Hepatocyte (in vitro differentiated cells): ENCODE measurements around the gene CYB5R3.

Experiments
- CTCF ChIP-seq: fragments of 200-600 bp; sonication (generic); IDR thresholded peaks from 2 replicates; pipeline ENCODE4 v1.5.1; 2016; ENCODE audit warnings: antibody characterized with exemption, mild to moderate bottlenecking; ENCODE audit not compliant: poor library complexity
- EZH2 ChIP-seq: fragments of 200-600 bp; sonication (generic); IDR thresholded peaks from 2 replicates; pipeline ENCODE4 v1.6.1; 2016; ENCODE audit warnings: antibody characterized with exemption, mild to moderate bottlenecking, borderline replicate concordance
- EZH2phosphoT487 ChIP-seq: fragments of 200-600 bp; sonication (generic); IDR thresholded peaks from one replicate; pipeline ENCODE4 v1.6.1; 2018; ENCODE audit warnings: antibody characterized with exemption, mild to moderate bottlenecking, low read depth, moderate library complexity; ENCODE audit not compliant: unreplicated experiment, severe bottlenecking

- TF ChIP-seq CTCF (no peak), EZH2phosphoT487 (no peak), EZH2 (no peak)
Observed at GRCh38 chr22:42611051-42611450, 38.1 kb downstream of the CYB5R3 start.
